ENCODE measurements around the gene ATP5PB. TPM values are rescaled to one million over a fixed set of nuclear protein-coding genes. Genes with fewer than 3 reads are reported as not detected.

Gene ATP5PB
- total and polyA plus RNA-seq, 3 experiments from 2014 or later: 351 to 455 (median 360) TPM

GRCh38 chr1:111414756-111415155 lies 34.5 kb upstream of the ATP5PB start:
- no peaks in the 10 kb centered on the region for H3K9me3 ChIP-seq (ENCODE audit: low read length)
- H3K4me3 ChIP-seq (ENCODE audit: low read length): no peak overlapping the region
- no peaks in the 10 kb centered on the region for H3K4me1 ChIP-seq (ENCODE audit: insufficient read depth, low read length)
- H3K9me3 Mint-ChIP-seq: no peaks in the 10 kb centered on the region
- peaks cover 9 to 33% (median 30%) of the 10 kb centered on the region in 3 donors for H3K36me3 Mint-ChIP-seq
- H3K4me1 Mint-ChIP-seq: no peaks in the 10 kb centered on the region
- no peak overlapping the region for H3K4me3 Mint-ChIP-seq
- H3K36me3 ChIP-seq (ENCODE audit: insufficient read depth, low read length): peaks cover 4% of the 10 kb centered on the region
- H3K27ac Mint-ChIP-seq: no peak overlapping the region
- no peak overlapping the region for H3K27ac ChIP-seq (ENCODE audit: low read depth, low read length)
- H3K27me3 Mint-ChIP-seq: peaks cover 0 to 4% of the 10 kb centered on the region in 2 donors
- POLR2A ChIA-PET: no interaction called here
- H3K27me3 ChIP-seq (ENCODE audit: insufficient read depth, low read length, poor library complexity, severe bottlenecking): no peaks in the 10 kb centered on the region
- CTCF ChIA-PET: no interaction called here
- DNase-seq: no peak

- no peaks in the 10 kb centered on the region for H3K9me3 ChIP-seq (ENCODE audit: low read length)
- Mint-ChIP-seq H3K4me3 (no peak overlapping the region), H3K27me3 (peaks cover 0 to 4% of the 10 kb centered on the region in 2 donors), H3K36me3 (peaks cover 10 to 38% (median 30%) of the 10 kb centered on the region in 3 donors), H3K9me3 (no peaks in the 10 kb centered on the region), H3K27ac (no peak overlapping the region), H3K4me1 (no peaks in the 10 kb centered on the region)
- ChIA-PET POLR2A (no interaction called here), CTCF (no interaction called here)
- no peak overlapping the region for H3K27ac ChIP-seq (ENCODE audit: low read depth, low read length)
- H3K4me3 ChIP-seq (ENCODE audit: low read length): no peak overlapping the region
- DNase-seq: no peak
- no peaks in the 10 kb centered on the region for H3K27me3 ChIP-seq (ENCODE audit: insufficient read depth, low read length, poor library complexity, severe bottlenecking)
- H3K36me3 ChIP-seq (ENCODE audit: insufficient read depth, low read length): peaks cover 4% of the 10 kb centered on the region
- H3K4me1 ChIP-seq (ENCODE audit: insufficient read depth, low read length): no peaks in the 10 kb centered on the region
Measured at GRCh38 chr1:111415461-111415860, 33.8 kb upstream of the ATP5PB start.

GRCh38 chr1:111417755-111418154 lies 31.5 kb upstream of the ATP5PB start:
- no peaks in the 10 kb centered on the region for H3K9me3 ChIP-seq (ENCODE audit: low read length)
- Mint-ChIP-seq H3K4me1 (no peaks in the 10 kb centered on the region), H3K27me3 (peaks cover 0 to 4% of the 10 kb centered on the region in 2 donors), H3K36me3 (peaks cover 23 to 50% (median 36%) of the 10 kb centered on the region in 3 donors), H3K27ac (no peak overlapping the region), H3K4me3 (no peak overlapping the region), H3K9me3 (no peaks in the 10 kb centered on the region)
- H3K4me1 ChIP-seq (ENCODE audit: insufficient read depth, low read length): no peaks in the 10 kb centered on the region
- H3K36me3 ChIP-seq (ENCODE audit: insufficient read depth, low read length): peaks cover 4% of the 10 kb centered on the region
- no peak overlapping the region for H3K27ac ChIP-seq (ENCODE audit: low read depth, low read length)
- ChIA-PET POLR2A (no interaction called here), CTCF (no interaction called here)
- H3K27me3 ChIP-seq (ENCODE audit: insufficient read depth, low read length, poor library complexity, severe bottlenecking): no peaks in the 10 kb centered on the region
- no peak overlapping the region for H3K4me3 ChIP-seq (ENCODE audit: low read length)
- no peak for DNase-seq

- peaks cover 4% of the 10 kb centered on the region for H3K36me3 ChIP-seq (ENCODE audit: insufficient read depth, low read length)
- DNase-seq: no peak
- Mint-ChIP-seq H3K27me3 (peaks cover 0 to 4% of the 10 kb centered on the region in 2 donors), H3K4me3 (no peak overlapping the region), H3K4me1 (no peaks in the 10 kb centered on the region), H3K27ac (peak overlapping the region in 1 of 8 donors; percentile 18), H3K36me3 (peaks cover 27 to 47% (median 33%) of the 10 kb centered on the region in 3 donors), H3K9me3 (no peaks in the 10 kb centered on the region)
- H3K4me3 ChIP-seq (ENCODE audit: low read length): no peak overlapping the region
- POLR2A ChIA-PET: no interaction called here
- H3K4me1 ChIP-seq (ENCODE audit: insufficient read depth, low read length): no peaks in the 10 kb centered on the region
- no peaks in the 10 kb centered on the region for H3K9me3 ChIP-seq (ENCODE audit: low read length)
- no peaks in the 10 kb centered on the region for H3K27me3 ChIP-seq (ENCODE audit: insufficient read depth, low read length, poor library complexity, severe bottlenecking)
- CTCF ChIA-PET: no interaction called here
- no peak overlapping the region for H3K27ac ChIP-seq (ENCODE audit: low read depth, low read length)
Measured at GRCh38 chr1:111419037-111419436, 30.2 kb upstream of the ATP5PB start.

GRCh38 chr1:111420377-111420776 lies 28.9 kb upstream of the ATP5PB start:
- H3K36me3 Mint-ChIP-seq: peaks cover 27 to 35% (median 29%) of the 10 kb centered on the region in 3 donors
- no peak overlapping the region for H3K27ac ChIP-seq (ENCODE audit: low read depth, low read length)
- H3K4me3 ChIP-seq (ENCODE audit: low read length): no peak overlapping the region
- no peak for DNase-seq
- no peaks in the 10 kb centered on the region for H3K9me3 ChIP-seq (ENCODE audit: low read length)
- CTCF ChIA-PET: no interaction called here
- no peaks in the 10 kb centered on the region for H3K4me1 ChIP-seq (ENCODE audit: insufficient read depth, low read length)
- no peak overlapping the region for H3K4me3 Mint-ChIP-seq
- POLR2A ChIA-PET: no interaction called here
- H3K4me1 Mint-ChIP-seq: no peaks in the 10 kb centered on the region
- H3K27me3 ChIP-seq (ENCODE audit: insufficient read depth, low read length, poor library complexity, severe bottlenecking): no peaks in the 10 kb centered on the region
- no peak overlapping the region for H3K27ac Mint-ChIP-seq
- H3K9me3 Mint-ChIP-seq: no peaks in the 10 kb centered on the region
- H3K36me3 ChIP-seq (ENCODE audit: insufficient read depth, low read length): no peaks in the 10 kb centered on the region
- H3K27me3 Mint-ChIP-seq: peaks cover 0 to 4% of the 10 kb centered on the region in 2 donors

- H3K9me3 Mint-ChIP-seq: no peaks in the 10 kb centered on the region
- no peak overlapping the region for H3K27ac ChIP-seq (ENCODE audit: low read depth, low read length)
- CTCF ChIA-PET: no interaction called here
- H3K9me3 ChIP-seq (ENCODE audit: low read length): no peaks in the 10 kb centered on the region
- POLR2A ChIA-PET: no interaction called here
- no peaks in the 10 kb centered on the region for H3K27me3 ChIP-seq (ENCODE audit: insufficient read depth, low read length, poor library complexity, severe bottlenecking)
- H3K4me1 Mint-ChIP-seq: no peaks in the 10 kb centered on the region
- no peak overlapping the region for H3K4me3 Mint-ChIP-seq
- no peak overlapping the region for H3K4me3 ChIP-seq (ENCODE audit: low read length)
- no peak for DNase-seq
- H3K4me1 ChIP-seq (ENCODE audit: insufficient read depth, low read length): no peaks in the 10 kb centered on the region
- H3K27ac Mint-ChIP-seq: peak overlapping the region in 2 of 8 donors; percentile 9 to 27
- no peaks in the 10 kb centered on the region for H3K36me3 ChIP-seq (ENCODE audit: insufficient read depth, low read length)
- peaks cover 21 to 32% (median 27%) of the 10 kb centered on the region in 3 donors for H3K36me3 Mint-ChIP-seq
- H3K27me3 Mint-ChIP-seq: peaks cover 0 to 4% of the 10 kb centered on the region in 2 donors
Measured at GRCh38 chr1:111422546-111423391, 26.5 kb upstream of the ATP5PB start.

GRCh38 chr1:111424281-111424680 lies 25.0 kb upstream of the ATP5PB start:
- DNase-seq: no peak
- H3K4me3 ChIP-seq (ENCODE audit: low read length): no peak overlapping the region
- no peak overlapping the region for H3K4me3 Mint-ChIP-seq
- no peaks in the 10 kb centered on the region for H3K36me3 ChIP-seq (ENCODE audit: insufficient read depth, low read length)
- POLR2A ChIA-PET: no interaction called here
- H3K4me1 ChIP-seq (ENCODE audit: insufficient read depth, low read length): no peaks in the 10 kb centered on the region
- H3K4me1 Mint-ChIP-seq: no peaks in the 10 kb centered on the region
- no peak overlapping the region for H3K27ac Mint-ChIP-seq
- H3K36me3 Mint-ChIP-seq: peaks cover 10 to 22% (median 19%) of the 10 kb centered on the region in 3 donors
- H3K9me3 Mint-ChIP-seq: no peaks in the 10 kb centered on the region
- H3K27me3 ChIP-seq (ENCODE audit: insufficient read depth, low read length, poor library complexity, severe bottlenecking): no peaks in the 10 kb centered on the region
- no peak overlapping the region for H3K27ac ChIP-seq (ENCODE audit: low read depth, low read length)
- no peaks in the 10 kb centered on the region for H3K9me3 ChIP-seq (ENCODE audit: low read length)
- H3K27me3 Mint-ChIP-seq: no peaks in the 10 kb centered on the region
- CTCF ChIA-PET: no interaction called here

- peak overlapping the region in 4 of 8 donors; percentile 30 to 75 (median 61) for H3K27ac Mint-ChIP-seq
- H3K36me3 ChIP-seq (ENCODE audit: insufficient read depth, low read length): peaks cover 20% of the 10 kb centered on the region
- no peak overlapping the region for H3K4me3 ChIP-seq (ENCODE audit: low read length)
- H3K9me3 ChIP-seq (ENCODE audit: low read length): no peaks in the 10 kb centered on the region
- no peaks in the 10 kb centered on the region for H3K27me3 ChIP-seq (ENCODE audit: insufficient read depth, low read length, poor library complexity, severe bottlenecking)
- no peaks in the 10 kb centered on the region for H3K27me3 Mint-ChIP-seq
- DNase-seq: no peak
- ChIA-PET CTCF (no interaction called here), POLR2A (no interaction called here)
- H3K4me1 ChIP-seq (ENCODE audit: insufficient read depth, low read length): peaks cover 7% of the 10 kb centered on the region
- H3K4me3 Mint-ChIP-seq: no peak overlapping the region
- H3K27ac ChIP-seq (ENCODE audit: low read depth, low read length): no peak overlapping the region
- no peaks in the 10 kb centered on the region for H3K9me3 Mint-ChIP-seq
- peaks cover 0 to 46% (median 15%) of the 10 kb centered on the region in 3 donors for H3K36me3 Mint-ChIP-seq
- peaks cover 4 to 9% (median 8%) of the 10 kb centered on the region in 3 donors for H3K4me1 Mint-ChIP-seq
Measured at GRCh38 chr1:111436726-111437125, 12.5 kb upstream of the ATP5PB start.
